Fibroblast of upper back skin (primary cell): ENCODE data around the gene ARID5B.
A peak's percentile ranks its signal among the peaks of the same experiment; 100 is the strongest.
"Not testable (repeated sequence)": the region's sequence is repeated elsewhere in the genome, so short reads cannot be mapped to it uniquely, and the experiment has no call there.

ENCODE experiments used
- DNase-seq: peaks from one replicate; pipeline ENCODE4 v3.0.0-alpha.2; 2013

ARID5B gene

GRCh38 chr10:62019013-62019684, 117.7 kb downstream of the ARID5B start:
- DNase-seq: peak; percentile 57

- peak; percentile 55 for DNase-seq
Measured at GRCh38 chr10:62019685-62020359, 118.3 kb downstream of the ARID5B start.

- DNase-seq: no peak
Measured at GRCh38 chr10:62021128-62021665, 119.7 kb downstream of the ARID5B start.

- no peak for DNase-seq
Measured at GRCh38 chr10:62021978-62022802, 120.7 kb downstream of the ARID5B start.

- DNase-seq: no peak
Measured at GRCh38 chr10:62022830-62023229, 121.3 kb downstream of the ARID5B start.

- no peak for DNase-seq
Measured at GRCh38 chr10:62023329-62023728, 121.8 kb downstream of the ARID5B start.

- no peak for DNase-seq
Measured at GRCh38 chr10:62024026-62024701, 122.7 kb downstream of the ARID5B start.

GRCh38 chr10:62025134-62025794, 123.8 kb downstream of the ARID5B start:
- DNase-seq: no peak

GRCh38 chr10:62025901-62026879, 124.7 kb downstream of the ARID5B start:
- peak; percentile 77 for DNase-seq

- DNase-seq: no peak
Measured at GRCh38 chr10:62027841-62028501, 126.5 kb downstream of the ARID5B start.

- not testable (repeated sequence) for DNase-seq
Measured at GRCh38 chr10:62028502-62028842, 127.0 kb downstream of the ARID5B start.

GRCh38 chr10:62029401-62029800, 127.9 kb downstream of the ARID5B start:
- DNase-seq: no peak

- DNase-seq: no peak
Measured at GRCh38 chr10:62031507-62031906, 130.0 kb downstream of the ARID5B start.

GRCh38 chr10:62033125-62033524, 131.6 kb downstream of the ARID5B start:
- no peak for DNase-seq

- no peak for DNase-seq
Measured at GRCh38 chr10:62034096-62034640, 132.7 kb downstream of the ARID5B start.

GRCh38 chr10:62036186-62037081, 134.9 kb downstream of the ARID5B start:
- DNase-seq: no peak

GRCh38 chr10:62037166-62037831, 135.8 kb downstream of the ARID5B start:
- DNase-seq: peak; percentile 90

- DNase-seq: no peak
Measured at GRCh38 chr10:62037890-62038608, 136.6 kb downstream of the ARID5B start.
